Ramos (cell line): ENCODE data around the gene PLRG1.

Experiments
- in situ Hi-C: fragments of 300-500 bp; cut with MboI; formaldehyde crosslinking; loops from one replicate; pipeline ENCODE4 v1.14.3; 2022; ENCODE audit warnings: low sequenced_read_pairs; ENCODE audit not compliant: unreplicated experiment

The PLRG1 gene

DNA sequence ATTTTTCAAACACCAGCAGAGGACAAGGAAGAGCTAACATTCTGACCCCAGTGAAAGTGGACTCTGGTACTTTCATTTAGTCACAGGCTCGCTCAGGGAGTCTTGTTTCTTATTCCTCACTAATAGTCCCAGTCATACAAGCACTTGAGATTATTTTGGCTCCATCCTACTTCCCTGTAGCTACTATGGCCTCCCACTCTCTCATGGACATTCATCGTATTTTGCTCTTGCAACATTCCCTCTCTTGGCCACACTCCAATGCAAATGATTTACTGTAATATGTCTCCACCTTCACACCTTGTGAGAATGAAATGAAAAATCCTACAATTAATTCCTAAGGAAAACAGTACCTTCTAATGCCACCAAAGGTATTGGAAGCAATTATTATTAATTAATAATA lies 21.3 kb downstream of the PLRG1 start:
- in situ Hi-C loops = no loop called here

DNA sequence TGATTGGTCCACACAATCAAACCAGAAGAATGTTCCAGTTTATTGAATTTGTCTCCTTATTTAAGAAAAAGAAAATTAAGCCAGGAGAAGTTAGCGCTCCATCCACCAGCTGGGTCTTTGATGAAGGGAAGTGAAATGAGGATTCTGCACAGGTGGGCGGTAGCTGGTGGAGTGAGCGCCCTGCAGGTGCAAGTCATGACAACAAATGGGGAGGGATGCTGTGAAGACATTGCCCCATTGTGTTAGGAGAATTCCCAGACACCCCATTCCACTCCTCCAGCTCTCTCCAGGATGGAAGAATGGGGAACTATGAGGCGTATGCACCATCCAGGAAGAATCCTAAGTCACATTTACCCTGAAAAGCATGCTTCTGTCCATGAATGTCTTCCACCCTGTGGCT lies 22.9 kb downstream of the PLRG1 start:
- in situ Hi-C loops = no loop called here

DNA sequence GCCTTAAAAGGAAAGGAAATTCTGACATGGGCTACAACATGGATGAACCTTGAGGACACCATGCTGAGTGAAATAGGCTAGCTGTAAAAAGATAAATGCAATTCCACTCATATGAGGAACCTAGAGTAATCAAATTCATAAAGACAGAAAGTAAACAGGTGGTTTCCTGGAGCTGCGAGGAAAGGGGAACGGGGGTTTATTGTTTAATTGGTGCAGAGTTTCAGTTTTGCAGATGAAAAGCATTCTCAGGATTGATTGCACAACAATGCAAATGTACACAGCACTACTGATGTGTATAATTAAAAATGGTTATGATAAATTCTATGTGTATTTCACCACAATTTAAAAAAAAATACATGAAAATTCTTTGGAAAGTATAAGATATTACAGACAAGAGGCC lies 24.0 kb downstream of the PLRG1 start:
- in situ Hi-C loops = no loop called here

GRCh38 chr4:154521607-154522006 lies 28.6 kb downstream of the PLRG1 start:
- in situ Hi-C loops = no loop called here

GRCh38 chr4:154519214-154519613 lies 31.0 kb downstream of the PLRG1 start:
- in situ Hi-C loops = no loop called here

GRCh38 chr4:154517591-154517990 lies 32.6 kb downstream of the PLRG1 start:
- in situ Hi-C loops = no loop called here

- in situ Hi-C loops = no loop called here
These were observed 33.7 kb downstream of the PLRG1 start for GRCh38 chr4:154516318-154517029.

GRCh38 chr4:154511981-154512380 lies 38.2 kb downstream of the PLRG1 start:
- in situ Hi-C loops = no loop called here

DNA sequence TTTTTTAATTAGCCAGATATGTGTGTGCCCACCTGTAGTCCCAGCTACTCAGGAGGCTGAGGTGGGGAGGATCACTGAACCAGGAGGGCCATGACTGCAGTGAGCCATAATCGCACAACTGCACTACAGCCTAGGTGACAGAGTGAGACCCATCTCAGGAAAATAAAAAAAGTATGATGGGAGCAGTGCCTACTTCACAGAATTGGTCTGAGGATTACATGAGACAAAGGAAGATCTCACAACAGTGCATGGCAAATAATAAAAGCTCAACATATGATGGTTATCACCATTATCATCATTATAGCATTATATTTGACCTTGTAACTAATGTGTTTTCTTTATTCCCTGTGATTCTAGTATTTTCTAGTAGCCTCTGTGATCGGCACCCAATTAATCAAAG lies 38.7 kb downstream of the PLRG1 start:
- in situ Hi-C loops = no loop called here

GRCh38 chr4:154507156-154507555 lies 43.0 kb downstream of the PLRG1 start:
- in situ Hi-C loops = no loop called here

DNA sequence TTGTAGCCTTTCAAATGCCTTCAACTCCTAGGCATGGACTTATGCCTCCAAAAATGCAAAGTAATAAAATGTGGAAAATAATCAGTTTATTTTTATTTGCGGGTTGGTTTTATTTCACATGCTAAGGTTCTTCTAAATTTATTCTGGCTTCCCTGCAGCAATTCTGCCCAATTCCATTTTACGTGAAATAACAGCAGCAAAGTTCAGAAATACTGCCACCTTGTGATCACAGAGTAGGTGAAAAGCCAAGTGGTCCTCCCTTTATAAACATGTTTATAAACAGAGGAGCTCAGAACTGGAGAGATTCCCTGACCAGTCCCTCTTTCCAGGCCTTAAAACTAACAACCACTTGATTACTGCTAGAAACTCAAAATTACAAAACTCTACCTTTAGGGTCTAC lies 43.9 kb downstream of the PLRG1 start:
- in situ Hi-C loops = no loop called here

- in situ Hi-C loops = no loop called here
These were observed 46.6 kb downstream of the PLRG1 start for GRCh38 chr4:154503598-154503997.

DNA sequence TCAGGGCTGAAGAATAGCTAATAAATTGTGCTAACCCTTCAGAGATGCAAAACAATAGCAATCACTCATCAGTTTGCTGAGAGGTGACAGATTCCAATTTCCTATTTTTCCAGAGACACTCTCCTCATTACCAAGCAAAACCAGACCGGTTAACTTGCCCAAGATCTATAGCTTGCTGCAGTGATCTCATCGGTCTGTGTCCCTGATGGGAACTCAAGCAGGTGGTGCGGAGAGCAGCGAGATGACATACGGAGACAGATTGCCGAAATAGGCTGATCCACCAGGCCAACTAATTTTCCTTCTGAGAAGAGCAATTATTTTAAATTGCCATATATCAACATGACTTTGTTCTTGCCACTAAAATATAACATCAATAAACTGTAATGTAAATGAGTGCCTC lies 48.1 kb downstream of the PLRG1 start:
- in situ Hi-C loops = no loop called here

DNA sequence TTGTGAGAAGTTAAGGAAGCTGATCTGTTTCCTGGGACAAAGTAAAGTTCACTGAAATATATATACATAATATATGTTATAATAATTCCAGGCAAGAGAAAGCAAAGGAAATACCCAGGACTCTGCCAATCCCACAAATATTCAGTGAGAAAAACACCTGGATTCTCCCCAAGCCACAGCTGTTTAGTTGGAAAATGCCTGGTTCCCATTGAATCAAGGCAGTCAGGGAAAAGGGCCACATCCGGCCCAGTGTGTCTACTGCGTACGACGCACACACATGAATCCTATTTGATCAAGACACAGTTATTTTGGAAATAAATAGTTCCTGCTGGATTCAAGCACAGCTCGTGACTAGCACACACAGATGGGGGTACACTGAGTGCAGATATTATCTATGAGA lies 52.3 kb downstream of the PLRG1 start:
- in situ Hi-C loops = no loop called here

DNA sequence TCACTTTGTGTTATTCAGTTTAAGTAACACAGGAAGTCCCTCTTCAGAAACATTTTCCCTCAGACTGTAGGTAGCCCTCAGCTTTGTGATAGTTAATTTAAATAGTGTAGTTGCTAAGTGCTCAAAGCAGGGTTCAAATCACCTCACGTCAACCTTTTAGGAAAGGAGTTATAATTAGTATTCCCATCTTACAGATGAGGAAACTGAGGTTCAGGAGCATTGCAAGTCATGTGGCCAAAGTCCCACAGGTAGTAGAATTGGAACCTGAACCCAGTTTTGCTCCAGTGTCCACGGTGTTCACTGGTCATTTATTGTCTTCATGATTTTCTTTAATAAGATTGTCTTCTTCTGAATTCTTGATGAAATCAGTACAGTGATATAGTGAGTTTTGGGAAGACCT lies 54.3 kb downstream of the PLRG1 start:
- in situ Hi-C loops = no loop called here

DNA sequence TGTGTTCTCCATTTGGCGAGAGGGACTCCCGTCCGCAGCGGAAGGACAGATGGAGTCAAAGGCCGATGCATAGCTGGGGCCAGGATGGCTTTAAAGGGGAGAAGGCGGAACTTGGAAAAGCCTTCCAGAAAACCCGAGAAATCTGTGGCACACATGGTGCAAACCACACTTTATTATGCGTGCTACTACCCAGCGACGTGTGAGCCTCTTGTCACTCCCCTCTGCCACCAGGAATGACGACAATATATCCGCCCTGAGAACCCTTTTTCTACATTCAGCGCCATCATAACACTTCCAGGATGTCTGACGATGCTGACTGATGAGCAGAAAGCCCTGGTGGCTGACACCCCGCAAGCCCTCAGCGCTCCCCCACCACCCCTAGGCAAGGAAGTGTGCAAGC lies 57.9 kb downstream of the PLRG1 start:
- in situ Hi-C loops = no loop called here

DNA sequence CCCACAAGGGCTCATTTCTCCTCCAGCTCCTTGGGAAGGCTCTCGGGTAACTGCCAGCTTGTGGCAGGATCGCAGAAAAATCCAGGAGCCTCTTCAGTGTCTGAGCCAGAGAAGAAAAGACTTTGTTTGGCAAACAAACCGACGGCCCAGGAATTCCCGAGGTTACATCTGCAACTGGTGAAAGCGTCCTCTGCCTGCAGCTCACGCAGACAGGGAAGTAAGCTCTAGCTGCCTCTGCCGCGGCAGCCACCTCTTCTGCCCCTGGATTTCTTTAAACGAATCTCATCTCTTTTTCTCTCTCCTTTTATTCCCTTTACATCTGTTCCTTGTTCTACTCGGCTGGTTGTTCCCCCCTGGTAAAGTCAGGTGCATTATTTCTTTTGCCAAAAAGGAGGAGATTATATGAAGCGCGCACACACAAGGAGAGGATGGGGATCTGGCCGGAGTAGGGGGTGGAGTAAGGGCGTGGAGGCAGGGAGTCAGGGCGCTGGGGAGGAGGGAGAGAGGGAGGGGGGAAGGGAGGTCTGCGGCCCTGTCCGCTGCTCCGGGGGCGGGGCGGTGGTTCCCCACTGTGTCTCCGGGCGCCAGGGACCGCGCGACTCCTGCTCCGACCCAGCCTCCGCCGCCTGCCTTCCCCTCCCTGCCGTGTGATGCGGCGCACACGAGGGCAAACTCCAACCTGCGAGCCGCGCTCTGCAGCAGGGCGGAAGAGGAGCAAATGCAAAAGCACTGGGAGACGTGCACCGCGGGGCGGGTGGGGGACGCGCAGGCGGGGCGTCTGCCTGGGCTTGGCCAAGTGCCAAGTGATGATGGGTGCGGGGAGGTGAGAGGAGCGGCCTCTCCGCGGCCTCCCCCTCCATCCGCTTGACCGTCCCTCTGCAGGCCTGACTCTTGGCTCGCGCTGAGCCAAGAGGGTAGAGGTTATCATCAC lies 58.6 kb downstream of the PLRG1 start, which contains the start of gene DCHS2:
DCHS2 (minus strand) TSS at position 459 of the 931 bp plus-strand sequence; CDS start at position 15, 444 bp downstream.
- in situ Hi-C loops = no loop called here

GRCh38 chr4:154490583-154491340 lies 59.4 kb downstream of the PLRG1 start:
- in situ Hi-C loops = no loop called here

GRCh38 chr4:154490234-154490582 lies 60.0 kb downstream of the PLRG1 start:
- in situ Hi-C loops = no loop called here

- in situ Hi-C loops = no loop called here
These were observed 60.5 kb downstream of the PLRG1 start for GRCh38 chr4:154489558-154490233.
